ENCODE data around the gene PLPPR1. TPM values are rescaled to one million over a fixed set of nuclear protein-coding genes. Genes with fewer than 3 reads are reported as not detected.

PLPPR1 gene
- polyA plus RNA-seq = 0.87 TPM
- long read RNA-seq, donor 1, partial matches to known transcripts = 0 of 1 reads
- long read RNA-seq, donor 1, other reads (novel, unspliced or antisense) = 0 of 1 reads
- long read RNA-seq, donor 2 = 0 reads
- long read RNA-seq, donor 3 = 0 reads
- long read RNA-seq, donor 4 = 0 reads
- long read RNA-seq, donor 5, partial matches to known transcripts = 0 of 1 reads
- long read RNA-seq, donor 5, other reads (novel, unspliced or antisense) = 0 of 1 reads
- long read RNA-seq, donor 6 = 0 reads
- long read RNA-seq, donor 7 = 0 reads
- long read RNA-seq, donor 8 = 0 reads
- long read RNA-seq, donor 9 = 0 reads
- long read RNA-seq, donor 10 = 0 reads
- long read RNA-seq, donor 11 = 0 reads

DNA sequence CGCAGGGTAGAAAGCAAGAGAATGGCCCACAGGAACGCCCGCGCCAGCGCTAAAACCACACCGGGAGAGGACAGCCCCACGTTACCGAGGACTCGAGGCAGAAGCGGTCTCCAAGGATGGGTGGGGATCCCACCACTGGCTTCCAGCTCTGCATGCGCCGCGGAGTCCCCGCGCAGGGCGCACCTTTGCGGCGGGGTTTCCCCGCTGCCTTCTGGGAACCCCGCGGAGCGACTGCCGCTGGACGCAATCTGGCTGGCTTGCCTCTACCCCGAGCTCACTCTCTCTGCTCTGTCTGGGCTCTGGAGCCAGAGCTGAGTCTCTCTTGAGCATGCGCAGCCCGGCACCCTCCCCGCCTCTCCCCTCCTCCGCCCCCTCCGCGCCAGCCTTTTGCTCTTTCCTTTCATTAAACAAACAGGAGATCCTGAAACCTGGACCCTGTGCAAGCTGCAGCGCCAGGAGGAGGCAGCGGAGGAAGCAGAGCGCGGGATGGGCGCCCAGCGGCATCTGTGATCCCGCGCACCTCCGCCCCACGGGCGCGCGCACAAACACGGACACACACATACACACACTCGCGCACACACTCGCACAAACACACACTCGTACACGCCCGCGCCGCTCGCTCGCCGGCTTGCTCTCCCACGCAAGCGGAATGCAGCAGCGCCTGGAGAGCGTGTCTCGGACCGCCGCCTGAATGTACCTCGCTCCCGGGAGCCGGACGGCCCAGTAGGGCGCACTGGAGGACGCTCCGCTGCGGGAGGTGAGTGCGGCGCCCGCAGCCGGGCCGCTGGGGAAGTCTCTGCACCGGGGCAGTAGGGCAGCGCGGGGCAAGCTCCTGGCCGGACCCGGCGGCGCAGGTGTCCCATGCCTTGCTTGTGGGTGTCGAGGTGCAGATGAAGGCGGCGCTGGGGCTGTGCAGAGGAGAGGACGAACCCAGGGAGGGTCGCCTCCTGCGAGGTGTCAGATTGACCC, at the start of gene PLPPR1:
TSS of gene PLPPR1 (plus strand) at position 382 of the 969 bp plus-strand sequence.
- peak; percentile 21 to 55 for DNase-seq
- Histone ChIP-seq H3K9me3 (ENCODE audit: control insufficient read depth, low read depth, low read length) (peaks cover 4% of the 10 kb centered on the region), H3K36me3 (ENCODE audit: control insufficient read depth, insufficient read depth, low read length) (no peaks in the 10 kb centered on the region), H3K27me3 (ENCODE audit: control insufficient read depth, insufficient read depth, low read length) (peaks cover 48% of the 10 kb centered on the region), H3K4me1 (ENCODE audit: control insufficient read depth, insufficient read depth, low read length) (peaks cover 5% of the 10 kb centered on the region), H3K4me3 (ENCODE audit: low read length) (peak within 1 kb of the TSS; percentile 46), H3K27ac (ENCODE audit: low read length) (no peak within 1 kb of the TSS)
- no CpG with 5 or more reads among the region's 89 CpGs for WGBS (ENCODE audit: insufficient coverage, low lambda C conversion rate)

DNA sequence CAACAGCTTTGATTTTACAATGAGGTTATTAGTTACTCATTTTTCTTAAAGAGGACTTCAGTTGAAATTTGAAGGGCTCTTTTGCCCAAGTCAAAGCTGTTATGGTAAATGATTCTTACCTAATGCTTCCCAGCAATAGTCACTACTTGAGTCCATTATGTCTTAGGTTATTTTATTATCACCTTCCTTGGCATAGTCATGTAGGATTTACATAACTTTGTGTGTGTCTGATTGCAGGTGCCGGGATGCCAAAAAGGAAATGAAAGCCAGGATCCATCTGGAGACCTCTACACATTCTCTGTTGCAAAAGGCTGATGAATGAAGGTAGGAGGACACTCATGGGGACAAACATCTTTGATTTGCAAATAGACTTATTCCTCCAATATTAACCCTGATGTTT, 38.8 kb upstream of the PLPPR1 start:
- no peaks in the 10 kb centered on the region for H3K27me3 ChIP-seq (ENCODE audit: control insufficient read depth, insufficient read depth, low read length)
- no peak for DNase-seq
- no peaks in the 10 kb centered on the region for H3K4me1 ChIP-seq (ENCODE audit: control insufficient read depth, insufficient read depth, low read length)
- no peaks in the 10 kb centered on the region for H3K9me3 ChIP-seq (ENCODE audit: control insufficient read depth, low read depth, low read length)
- WGBS (ENCODE audit: insufficient coverage, low lambda C conversion rate) = no CpG with 5 or more reads among the region's 1 CpG
- no peaks in the 10 kb centered on the region for H3K36me3 ChIP-seq (ENCODE audit: control insufficient read depth, insufficient read depth, low read length)
- H3K4me3 ChIP-seq (ENCODE audit: low read length) = no peak overlapping the region
- no peak overlapping the region for H3K27ac ChIP-seq (ENCODE audit: low read length)

GRCh38 chr9:100990605-100991381, 37.7 kb upstream of the PLPPR1 start:
- Histone ChIP-seq H3K4me3 (ENCODE audit: low read length) (no peak overlapping the region), H3K36me3 (ENCODE audit: control insufficient read depth, insufficient read depth, low read length) (no peaks in the 10 kb centered on the region), H3K9me3 (ENCODE audit: control insufficient read depth, low read depth, low read length) (no peaks in the 10 kb centered on the region), H3K27me3 (ENCODE audit: control insufficient read depth, insufficient read depth, low read length) (no peaks in the 10 kb centered on the region), H3K27ac (ENCODE audit: low read length) (no peak overlapping the region), H3K4me1 (ENCODE audit: control insufficient read depth, insufficient read depth, low read length) (no peaks in the 10 kb centered on the region)
- no peak for DNase-seq
- WGBS (ENCODE audit: insufficient coverage, low lambda C conversion rate) = no CpG with 5 or more reads among the region's 1 CpG

DNA sequence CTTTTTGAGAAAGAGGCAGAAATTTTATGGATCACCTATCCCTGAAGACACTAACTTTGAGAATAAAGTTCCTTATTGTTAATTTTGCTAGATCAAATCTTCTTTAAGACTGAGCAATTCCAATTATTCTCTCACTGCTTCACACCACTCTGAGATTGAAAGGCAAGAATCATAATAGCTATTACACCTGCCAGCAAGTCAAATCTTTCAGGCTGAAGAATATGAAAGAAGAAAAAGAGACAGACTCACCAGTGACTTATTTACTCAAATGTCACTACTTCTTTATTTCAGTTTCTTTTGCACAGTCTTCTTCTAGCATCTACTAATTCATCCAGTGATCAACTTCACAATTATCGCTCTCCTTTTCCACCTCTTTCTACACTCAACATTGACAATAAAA, 35.9 kb upstream of the PLPPR1 start:
- no peaks in the 10 kb centered on the region for H3K9me3 ChIP-seq (ENCODE audit: control insufficient read depth, low read depth, low read length)
- no peaks in the 10 kb centered on the region for H3K27me3 ChIP-seq (ENCODE audit: control insufficient read depth, insufficient read depth, low read length)
- H3K36me3 ChIP-seq (ENCODE audit: control insufficient read depth, insufficient read depth, low read length) = no peaks in the 10 kb centered on the region
- WGBS (ENCODE audit: insufficient coverage, low lambda C conversion rate) = 100% methylated on average over 1 of the region's 1 CpG
- H3K27ac ChIP-seq (ENCODE audit: low read length) = no peak overlapping the region
- no peak overlapping the region for H3K4me3 ChIP-seq (ENCODE audit: low read length)
- DNase-seq = no peak
- H3K4me1 ChIP-seq (ENCODE audit: control insufficient read depth, insufficient read depth, low read length) = no peaks in the 10 kb centered on the region

- no peaks in the 10 kb centered on the region for H3K27me3 ChIP-seq (ENCODE audit: control insufficient read depth, insufficient read depth, low read length)
These were observed 28.5 kb upstream of the PLPPR1 start for GRCh38 chr9:100999906-101000544.

DNA sequence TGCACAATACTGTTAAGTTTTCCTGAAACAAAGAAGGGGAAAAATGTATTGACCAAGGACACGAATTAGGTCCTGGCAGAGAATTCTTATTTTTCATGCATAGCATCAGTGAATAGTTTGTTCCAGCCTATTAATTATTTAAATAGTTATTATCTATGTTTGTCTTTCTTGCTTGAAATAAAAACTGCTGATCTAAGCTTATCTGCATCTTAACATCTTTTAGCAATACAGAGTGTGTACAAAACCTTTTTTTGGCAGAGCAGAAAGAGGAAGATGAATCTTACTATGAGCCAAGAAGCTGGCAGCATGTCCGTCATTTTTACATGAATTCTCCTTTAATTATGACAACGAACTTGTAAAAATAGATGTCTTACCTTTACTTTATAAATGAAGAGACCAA, 23.3 kb upstream of the PLPPR1 start:
- H3K27me3 ChIP-seq (ENCODE audit: control insufficient read depth, insufficient read depth, low read length) = no peaks in the 10 kb centered on the region
- no peaks in the 10 kb centered on the region for H3K36me3 ChIP-seq (ENCODE audit: control insufficient read depth, insufficient read depth, low read length)
- no peak for DNase-seq
- WGBS (ENCODE audit: insufficient coverage, low lambda C conversion rate) = 80% methylated on average over 1 of the region's 3 CpGs
- H3K4me3 ChIP-seq (ENCODE audit: low read length) = no peak overlapping the region
- no peaks in the 10 kb centered on the region for H3K4me1 ChIP-seq (ENCODE audit: control insufficient read depth, insufficient read depth, low read length)
- no peak overlapping the region for H3K27ac ChIP-seq (ENCODE audit: low read length)
- H3K9me3 ChIP-seq (ENCODE audit: control insufficient read depth, low read depth, low read length) = no peaks in the 10 kb centered on the region

More at GRCh38 chr9:100999906-101000544, 28.5 kb upstream of the PLPPR1 start:
- H3K9me3 ChIP-seq (ENCODE audit: control insufficient read depth, low read depth, low read length) = no peaks in the 10 kb centered on the region
- no peak overlapping the region for H3K4me3 ChIP-seq (ENCODE audit: low read length)
- no peak overlapping the region for H3K27ac ChIP-seq (ENCODE audit: low read length)
- H3K36me3 ChIP-seq (ENCODE audit: control insufficient read depth, insufficient read depth, low read length) = no peaks in the 10 kb centered on the region
- DNase-seq = no peak
- H3K4me1 ChIP-seq (ENCODE audit: control insufficient read depth, insufficient read depth, low read length) = no peaks in the 10 kb centered on the region
- WGBS (ENCODE audit: insufficient coverage, low lambda C conversion rate) = 100% methylated on average over 2 of the region's 5 CpGs

DNA sequence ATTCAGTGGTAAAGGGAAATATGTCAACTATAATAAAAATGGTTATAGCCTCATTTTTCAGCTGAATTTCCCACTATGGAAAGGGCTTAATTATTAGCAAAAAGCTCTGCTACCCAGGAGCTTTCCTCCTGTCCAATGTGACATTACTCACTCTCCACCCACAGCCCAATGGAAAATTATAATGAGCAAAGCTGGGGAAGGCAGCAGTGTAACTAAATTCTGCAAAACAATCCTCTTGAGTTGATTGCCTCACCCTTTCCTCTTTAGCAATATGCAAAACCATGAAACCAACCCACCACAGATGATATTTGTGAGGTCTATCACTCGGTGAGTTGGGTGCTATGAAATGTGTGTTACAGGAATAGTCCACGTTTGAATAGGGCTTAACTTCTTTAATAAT, 14.0 kb upstream of the PLPPR1 start:
- Histone ChIP-seq H3K27me3 (ENCODE audit: control insufficient read depth, insufficient read depth, low read length) (no peaks in the 10 kb centered on the region), H3K27ac (ENCODE audit: low read length) (no peak overlapping the region), H3K4me1 (ENCODE audit: control insufficient read depth, insufficient read depth, low read length) (no peaks in the 10 kb centered on the region), H3K4me3 (ENCODE audit: low read length) (no peak overlapping the region), H3K36me3 (ENCODE audit: control insufficient read depth, insufficient read depth, low read length) (no peaks in the 10 kb centered on the region), H3K9me3 (ENCODE audit: control insufficient read depth, low read depth, low read length) (no peaks in the 10 kb centered on the region)
- WGBS (ENCODE audit: insufficient coverage, low lambda C conversion rate) = no CpG with 5 or more reads among the region's 2 CpGs
- DNase-seq = no peak

- Histone ChIP-seq H3K27ac (ENCODE audit: low read length) (no peak overlapping the region), H3K27me3 (ENCODE audit: control insufficient read depth, insufficient read depth, low read length) (no peaks in the 10 kb centered on the region), H3K36me3 (ENCODE audit: control insufficient read depth, insufficient read depth, low read length) (no peaks in the 10 kb centered on the region), H3K4me1 (ENCODE audit: control insufficient read depth, insufficient read depth, low read length) (no peaks in the 10 kb centered on the region), H3K4me3 (ENCODE audit: low read length) (no peak overlapping the region), H3K9me3 (ENCODE audit: control insufficient read depth, low read depth, low read length) (no peaks in the 10 kb centered on the region)
- no peak for DNase-seq
- no CpG with 5 or more reads among the region's 2 CpGs for WGBS (ENCODE audit: insufficient coverage, low lambda C conversion rate)
These were observed 10.1 kb upstream of the PLPPR1 start for GRCh38 chr9:101018467-101018866.

- Histone ChIP-seq H3K27ac (ENCODE audit: low read length) (no peak overlapping the region), H3K4me3 (ENCODE audit: low read length) (no peak overlapping the region), H3K36me3 (ENCODE audit: control insufficient read depth, insufficient read depth, low read length) (no peaks in the 10 kb centered on the region), H3K9me3 (ENCODE audit: control insufficient read depth, low read depth, low read length) (no peaks in the 10 kb centered on the region), H3K27me3 (ENCODE audit: control insufficient read depth, insufficient read depth, low read length) (peaks cover 6% of the 10 kb centered on the region), H3K4me1 (ENCODE audit: control insufficient read depth, insufficient read depth, low read length) (no peaks in the 10 kb centered on the region)
- no peak for DNase-seq
These were observed 5.8 kb upstream of the PLPPR1 start for GRCh38 chr9:101022704-101023103.

- H3K4me1 ChIP-seq (ENCODE audit: control insufficient read depth, insufficient read depth, low read length) = peaks cover 5% of the 10 kb centered on the region
- H3K9me3 ChIP-seq (ENCODE audit: control insufficient read depth, low read depth, low read length) = peaks cover 4% of the 10 kb centered on the region
- no peak for DNase-seq
- WGBS (ENCODE audit: insufficient coverage, low lambda C conversion rate) = no CpG with 5 or more reads among the region's 2 CpGs
- no peak overlapping the region for H3K4me3 ChIP-seq (ENCODE audit: low read length)
- no peaks in the 10 kb centered on the region for H3K36me3 ChIP-seq (ENCODE audit: control insufficient read depth, insufficient read depth, low read length)
- H3K27ac ChIP-seq (ENCODE audit: low read length) = no peak overlapping the region
- peaks cover 35% of the 10 kb centered on the region for H3K27me3 ChIP-seq (ENCODE audit: control insufficient read depth, insufficient read depth, low read length)
These were observed 2.6 kb upstream of the PLPPR1 start for GRCh38 chr9:101025940-101026339.
